SKM-1 (cell line): ENCODE data around the gene TRIM32.

Source experiments
- DNase-seq: peaks from one replicate; lab custom pipeline; 2025; ENCODE audit not compliant: unreplicated experiment; lab: John Stamatoyannopoulos, UW

Gene TRIM32

DNA sequence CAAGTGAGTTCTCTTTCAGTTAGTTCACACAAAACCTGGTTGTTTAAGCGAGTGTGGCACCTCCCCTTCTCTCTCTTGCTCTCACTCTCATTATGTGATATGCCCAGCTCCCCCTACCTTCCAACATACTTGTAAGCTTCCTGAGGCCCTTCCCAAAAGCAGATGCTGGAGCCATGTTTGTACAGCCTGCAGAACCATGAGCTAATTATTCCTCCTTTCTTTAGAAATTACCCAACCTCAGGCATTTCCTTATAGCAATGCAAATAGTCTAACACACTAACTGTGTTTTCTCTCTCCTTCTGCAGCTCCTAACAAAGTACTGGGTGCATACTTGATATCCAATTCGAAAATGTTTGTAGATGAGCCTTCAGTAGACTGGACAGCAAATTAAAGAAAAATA, 62.7 kb downstream of the TRIM32 start:
- DNase-seq: no peak

- no peak for DNase-seq
These were observed 63.4 kb downstream of the TRIM32 start for GRCh38 chr9:116750510-116750909.
